GM20000 (cell line): ENCODE results near the gene ZBTB37.
"Not testable (repeated sequence)": the region's sequence is repeated elsewhere in the genome, so short reads cannot be mapped to it uniquely, and the experiment has no call there.

ENCODE experiments used
- DNase-seq: peaks from one replicate; pipeline ENCODE4 v3.0.0; 2012; ENCODE audit warnings: low spot score
- CTCF ChIP-seq: IDR thresholded peaks from 2 replicates; pipeline ENCODE4 v1.5.1; 2012; ENCODE audit warnings: mild to moderate bottlenecking, control low read depth; ENCODE audit errors: extremely low read depth, missing control alignments

The ZBTB37 gene

GRCh38 chr1:173852105-173852504, 16.1 kb upstream of the ZBTB37 start:
- no peak for TF ChIP-seq CTCF
- no peak for DNase-seq

- no peak for DNase-seq
Observed at GRCh38 chr1:173853074-173853473, 15.1 kb upstream of the ZBTB37 start.

GRCh38 chr1:173856014-173856413, 12.2 kb upstream of the ZBTB37 start:
- no peak for DNase-seq
- TF ChIP-seq CTCF, result no peak

More at GRCh38 chr1:173853074-173853473, 15.1 kb upstream of the ZBTB37 start:
- TF ChIP-seq CTCF, result no peak

- no peak for DNase-seq
- TF ChIP-seq CTCF, result no peak
Observed at GRCh38 chr1:173856903-173857302, 11.3 kb upstream of the ZBTB37 start.

- DNase-seq, result no peak
- no peak for TF ChIP-seq CTCF
Observed at GRCh38 chr1:173857363-173857917, 10.7 kb upstream of the ZBTB37 start.

- DNase-seq, result not testable (repeated sequence)
Observed at GRCh38 chr1:173859547-173859946, 8.6 kb upstream of the ZBTB37 start.

GRCh38 chr1:173860065-173860464, 8.1 kb upstream of the ZBTB37 start:
- DNase-seq, result no peak
- TF ChIP-seq CTCF, result no peak

GRCh38 chr1:173861731-173862145, 6.4 kb upstream of the ZBTB37 start:
- no peak for DNase-seq
- TF ChIP-seq CTCF, result no peak

GRCh38 chr1:173862146-173862768, 5.9 kb upstream of the ZBTB37 start:
- not testable (repeated sequence) for DNase-seq
